Measurements from ENCODE around the gene MATK.

MATK gene

DNA sequence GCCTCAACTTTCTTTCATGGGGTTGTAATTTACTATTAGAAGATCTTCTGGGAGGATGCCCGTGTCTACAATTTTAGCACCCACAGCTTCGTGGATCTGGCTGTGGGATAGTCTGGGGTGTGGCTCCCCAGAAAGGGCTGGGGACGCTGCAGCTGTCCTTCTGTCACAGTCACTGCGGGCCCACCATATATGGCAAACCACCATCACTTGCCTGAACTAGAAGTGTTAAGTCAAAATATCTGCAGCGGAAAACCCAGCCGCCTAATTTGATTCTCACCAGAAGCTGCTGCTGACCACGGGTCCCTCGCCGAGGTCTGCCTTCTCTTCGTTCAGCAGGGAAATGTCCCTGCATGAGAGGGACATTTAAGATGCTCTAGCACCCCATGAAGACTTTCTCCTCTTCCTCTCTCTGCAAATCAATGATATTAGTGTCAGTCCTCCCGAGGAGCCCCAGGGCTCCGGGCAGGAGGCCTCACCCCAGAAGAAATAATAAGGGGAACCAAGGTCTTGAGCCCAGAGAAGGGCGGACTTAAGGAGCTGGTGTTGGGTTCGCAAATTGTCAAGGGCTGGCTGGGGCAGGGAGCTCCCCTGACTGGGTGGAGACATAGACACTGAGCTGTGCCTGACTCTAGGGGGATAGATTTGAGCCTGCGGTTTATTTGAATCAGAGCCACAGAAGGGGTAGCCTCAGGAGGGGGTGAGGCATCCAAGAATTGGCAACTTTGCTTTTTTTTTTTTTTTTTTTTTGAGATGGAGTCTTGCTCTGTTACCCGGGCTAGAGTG lies 3.0 kb upstream of the MATK start:
- no peak for DNase-seq (ENCODE audit: low spot score)

DNA sequence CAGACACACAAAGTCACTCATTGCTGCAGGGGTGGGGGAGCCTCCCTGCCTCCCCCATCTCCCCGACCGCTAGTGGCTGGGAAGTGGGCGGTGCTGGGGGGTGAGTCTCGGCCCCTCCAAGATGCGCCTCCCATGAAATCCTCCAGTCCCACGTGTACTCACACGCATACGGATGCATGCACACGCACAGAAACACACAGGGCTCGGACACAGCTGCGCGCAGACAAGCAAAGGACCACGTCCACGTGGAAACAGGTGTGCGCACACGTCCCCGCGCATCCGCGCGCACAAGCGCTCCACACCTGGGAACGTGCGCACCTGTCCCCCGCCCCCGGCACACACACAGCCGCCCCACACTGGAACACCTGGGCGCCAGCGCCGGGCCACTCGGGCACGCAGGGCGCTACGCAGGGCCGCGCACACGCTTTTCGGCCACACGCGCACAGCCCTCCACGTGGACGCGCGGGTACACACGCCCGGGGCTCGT lies 687 bp downstream of the MATK start:
- no peak for DNase-seq (ENCODE audit: low spot score)

DNA sequence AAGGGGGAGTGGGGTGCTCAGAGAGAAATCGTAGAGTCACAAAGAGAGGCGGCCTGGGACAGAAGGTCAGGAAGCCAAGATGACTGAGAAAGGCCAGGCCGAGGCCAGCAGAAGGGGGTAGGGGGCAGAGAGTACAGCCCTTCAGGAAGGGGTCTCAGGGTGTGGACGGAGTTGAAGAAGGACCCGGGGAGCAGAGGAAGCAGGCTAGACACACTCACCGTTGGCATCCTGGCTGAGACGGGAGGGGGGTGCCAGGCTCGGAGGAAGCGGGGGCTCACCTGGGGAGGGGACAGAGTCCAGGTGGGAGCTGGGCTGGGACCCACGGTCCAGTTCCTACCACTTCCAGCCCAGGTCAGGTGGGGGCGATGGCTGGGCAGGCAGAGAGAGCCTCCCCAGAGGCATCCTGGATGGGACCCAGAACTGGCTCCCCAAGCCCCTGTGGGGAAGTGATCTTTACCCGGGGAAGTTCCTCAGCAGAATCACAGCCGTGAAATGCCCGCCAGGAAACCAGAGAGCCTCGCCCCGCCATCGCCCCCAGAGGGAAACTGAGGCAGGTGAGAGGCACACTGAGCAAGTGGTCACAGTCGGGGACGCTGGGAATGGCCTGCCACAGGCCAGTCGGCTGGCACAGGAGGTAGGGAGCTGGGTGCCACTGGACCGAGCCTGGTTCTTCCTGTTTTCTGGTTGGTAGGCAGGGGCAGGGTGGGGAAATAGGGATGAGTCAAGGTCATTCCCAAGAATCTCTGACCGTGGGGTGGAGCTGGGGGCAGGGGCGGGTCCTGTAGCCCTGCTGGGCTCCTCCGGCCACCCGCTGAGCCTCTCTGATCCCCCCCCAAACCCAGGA lies 1.4 kb downstream of the MATK start:
- no peak for DNase-seq (ENCODE audit: low spot score)

DNA sequence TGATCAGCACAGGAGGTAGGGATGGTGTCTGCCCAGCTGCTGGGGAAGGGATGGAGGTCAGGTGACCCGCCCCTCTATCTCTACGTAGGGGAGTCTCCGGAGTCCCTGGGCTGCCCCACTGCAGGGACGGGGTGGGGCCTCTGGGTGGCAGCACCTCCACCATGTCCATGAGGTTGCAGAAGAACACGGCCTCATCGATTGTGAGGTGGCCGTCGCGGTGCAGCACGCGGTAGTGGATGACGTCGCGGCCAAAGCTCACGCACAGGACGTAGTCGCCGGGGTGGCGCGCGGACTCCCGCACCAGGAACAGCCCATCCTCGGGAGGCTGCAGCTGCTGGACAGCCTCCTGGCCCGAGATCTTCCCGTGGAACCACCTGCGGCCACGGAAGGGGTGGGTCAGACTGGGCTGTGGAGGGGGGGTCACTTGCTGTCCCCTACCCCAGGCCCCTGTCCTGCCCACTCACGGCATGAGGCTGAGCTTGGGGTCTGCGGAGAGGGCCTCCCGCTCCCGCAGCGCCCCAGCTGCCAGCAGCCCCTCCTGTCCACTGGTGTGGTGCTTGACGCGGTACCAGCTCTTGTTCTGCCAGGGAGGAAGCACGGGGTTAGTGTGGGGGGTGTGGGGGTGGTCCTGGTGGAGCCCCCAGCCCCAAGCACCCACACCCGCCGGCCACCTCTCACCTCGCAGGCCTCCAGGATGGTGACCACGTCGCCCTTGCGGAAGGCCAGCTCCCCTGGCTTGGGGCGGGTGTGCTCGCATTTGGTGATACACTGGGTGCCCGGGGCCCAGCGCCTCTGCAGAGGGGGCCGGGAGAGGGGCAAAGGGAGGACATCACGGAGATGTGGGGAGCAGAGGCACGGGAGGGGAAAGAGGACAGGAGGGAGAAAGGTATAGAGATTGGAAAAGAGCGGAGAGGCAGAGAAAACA lies 2.3 kb downstream of the MATK start:
- DNase-seq (ENCODE audit: low spot score): no peak

DNA sequence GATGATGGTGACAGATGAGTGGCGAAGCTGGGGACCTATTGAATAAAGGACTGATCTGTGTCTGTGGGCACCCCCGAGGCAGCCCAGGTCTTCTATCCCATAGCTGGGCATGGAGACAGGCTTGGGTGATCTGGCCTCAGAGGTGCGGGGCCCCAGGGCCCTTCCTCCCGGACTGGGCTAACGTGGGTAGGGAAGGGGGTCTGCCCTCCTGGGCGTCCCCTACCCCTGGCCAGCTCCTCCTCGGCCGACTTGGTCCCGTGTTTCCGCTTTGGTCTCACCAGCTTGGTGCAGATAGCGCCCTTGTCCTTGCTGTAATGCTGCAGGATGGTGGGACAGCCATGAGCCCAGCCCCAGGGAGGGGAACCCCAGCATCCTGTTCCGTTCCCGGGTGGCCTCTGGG lies 3.3 kb downstream of the MATK start:
- DNase-seq (ENCODE audit: low spot score): no peak

DNA sequence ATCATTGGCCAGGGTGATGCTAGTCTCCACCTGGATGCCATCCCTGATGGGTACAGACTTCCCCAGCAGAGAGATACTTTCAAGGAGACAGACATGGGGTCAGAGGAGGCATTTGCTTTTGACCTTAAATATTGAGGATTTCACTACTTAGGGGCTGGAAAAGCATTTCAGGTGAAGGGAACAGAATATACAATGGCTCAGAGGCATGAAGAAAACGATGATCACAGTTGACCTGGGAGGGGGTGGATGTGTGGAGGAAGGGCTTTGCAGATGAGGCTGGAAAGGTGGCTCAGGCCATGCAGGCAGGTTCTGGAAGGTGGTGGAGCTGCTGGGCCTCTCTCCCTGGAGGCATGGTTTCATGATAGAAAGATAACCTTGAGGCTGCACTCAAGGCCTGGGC lies 3.9 kb downstream of the MATK start:
- no peak for DNase-seq (ENCODE audit: low spot score)

DNA sequence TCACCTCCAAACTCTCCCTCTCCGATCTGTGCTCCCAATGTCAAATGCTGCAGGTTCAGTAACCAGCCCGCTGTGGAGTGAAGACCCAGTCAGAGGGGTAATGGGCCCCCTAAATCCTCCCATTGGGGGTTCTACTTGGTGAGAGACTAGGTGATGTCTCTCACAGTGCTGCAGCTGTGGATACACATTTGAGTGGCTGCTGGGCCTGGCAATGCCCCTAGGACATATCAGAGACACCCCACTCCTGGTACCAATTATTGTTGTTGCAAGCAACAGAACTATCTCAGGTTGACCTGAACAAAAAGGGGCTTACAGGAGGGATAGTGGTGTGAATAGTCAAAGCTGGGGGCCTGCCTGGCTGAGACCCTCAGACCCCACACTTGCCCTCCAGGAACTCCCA lies 4.6 kb downstream of the MATK start:
- no peak for DNase-seq (ENCODE audit: low spot score)

DNA sequence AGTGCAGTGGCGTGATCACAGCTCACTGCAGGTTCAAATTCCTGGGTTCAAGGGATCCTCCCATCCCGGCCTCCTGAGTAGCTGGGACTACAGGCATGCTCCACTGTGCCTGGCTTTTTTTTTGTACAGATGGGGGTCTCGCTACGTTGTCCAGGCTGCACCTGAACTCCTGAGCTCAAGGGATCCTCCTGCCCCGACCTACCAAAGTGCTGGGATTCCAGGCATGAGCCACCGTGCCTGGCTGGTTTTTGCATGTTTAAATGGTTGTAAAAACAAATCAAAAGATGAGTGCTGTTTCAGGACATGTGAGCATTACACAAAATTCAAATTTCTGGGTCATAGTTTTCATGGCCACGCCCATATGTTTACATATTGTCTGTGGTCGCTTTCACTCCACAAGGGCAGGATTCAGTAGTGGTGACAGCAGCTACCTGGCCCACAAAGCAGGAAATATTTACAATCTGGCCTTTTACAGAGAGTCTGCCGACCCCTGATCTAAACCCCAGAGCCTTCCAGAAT lies 5.3 kb downstream of the MATK start:
- no peak for DNase-seq (ENCODE audit: low spot score)

DNA sequence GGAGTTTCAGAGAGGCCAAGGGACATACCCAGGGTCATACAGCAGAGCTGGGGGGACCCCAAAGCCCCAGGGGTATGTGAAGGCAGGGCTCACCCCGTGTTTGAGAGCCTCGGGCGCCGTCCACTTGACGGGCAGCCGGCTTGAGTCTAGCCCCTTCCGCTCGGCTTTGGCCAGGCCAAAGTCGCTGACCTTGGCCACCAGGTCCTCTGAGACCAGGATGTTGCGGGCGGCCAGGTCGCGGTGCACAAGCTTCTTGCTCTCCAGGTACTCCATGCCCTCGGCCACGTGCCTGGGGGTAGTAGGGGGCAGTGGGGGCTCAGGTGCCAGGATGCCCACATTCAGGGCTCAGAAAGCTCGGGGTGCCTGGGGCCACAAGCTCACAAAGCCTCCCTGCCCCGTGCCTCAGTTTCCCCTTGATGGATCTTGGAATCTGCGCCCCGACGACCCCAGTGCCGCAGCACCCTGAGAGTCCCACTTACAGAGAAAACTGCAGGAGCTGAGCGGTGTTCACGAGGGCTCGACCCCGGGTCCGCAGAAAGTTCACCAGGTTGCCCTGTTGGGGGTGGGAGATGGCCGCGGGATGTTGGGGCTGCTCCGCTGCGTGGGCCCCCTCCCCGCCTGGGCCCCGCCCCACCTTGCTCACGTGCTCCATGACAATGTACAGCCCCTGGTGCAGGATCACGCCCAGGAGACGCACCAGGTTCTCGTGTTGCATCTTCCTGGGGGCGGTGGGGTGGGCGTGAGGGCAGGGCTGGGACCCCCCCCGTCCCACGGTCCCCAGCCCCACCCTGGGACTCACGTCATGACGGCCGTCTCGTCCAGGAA lies 7.1 kb downstream of the MATK start:
- no peak for DNase-seq (ENCODE audit: low spot score)

DNA sequence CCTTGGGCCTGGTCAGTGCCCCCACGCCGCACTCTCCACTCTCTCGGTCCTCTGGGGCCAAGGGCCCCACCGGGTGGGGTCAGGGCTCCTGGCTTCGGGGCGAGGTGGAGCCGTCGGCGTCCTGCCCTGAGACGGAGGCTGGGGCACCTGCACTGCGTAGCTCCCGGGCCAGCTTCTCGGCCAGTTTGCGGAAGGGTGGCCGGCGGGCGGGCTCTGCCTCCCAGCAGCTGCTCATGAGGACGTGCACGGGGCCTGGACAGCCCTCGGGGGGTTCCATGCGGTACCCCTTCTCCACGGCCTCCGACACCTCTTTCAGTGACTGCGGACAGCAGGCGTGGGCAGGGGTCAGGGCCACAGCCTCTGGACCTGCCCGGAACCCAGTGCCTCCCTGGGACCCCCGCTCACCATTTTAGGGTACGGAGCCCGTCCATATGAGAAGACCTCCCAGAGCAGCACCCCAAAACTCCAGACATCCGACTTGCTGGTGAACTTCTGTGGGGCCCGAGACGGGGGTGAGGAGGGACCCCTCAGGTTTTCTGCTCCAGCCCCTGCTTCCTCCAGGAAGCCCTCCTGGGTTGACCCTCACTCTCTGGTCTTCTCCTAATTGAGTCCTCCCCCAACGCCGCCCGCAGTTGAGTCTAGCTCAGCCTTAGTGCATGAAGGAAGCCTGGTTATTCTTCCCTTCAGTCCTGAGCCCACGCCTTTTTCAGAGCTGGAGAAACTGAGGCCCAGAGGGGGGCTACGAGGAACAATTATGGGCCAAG lies 7.9 kb downstream of the MATK start:
- no peak for DNase-seq (ENCODE audit: low spot score)

DNA sequence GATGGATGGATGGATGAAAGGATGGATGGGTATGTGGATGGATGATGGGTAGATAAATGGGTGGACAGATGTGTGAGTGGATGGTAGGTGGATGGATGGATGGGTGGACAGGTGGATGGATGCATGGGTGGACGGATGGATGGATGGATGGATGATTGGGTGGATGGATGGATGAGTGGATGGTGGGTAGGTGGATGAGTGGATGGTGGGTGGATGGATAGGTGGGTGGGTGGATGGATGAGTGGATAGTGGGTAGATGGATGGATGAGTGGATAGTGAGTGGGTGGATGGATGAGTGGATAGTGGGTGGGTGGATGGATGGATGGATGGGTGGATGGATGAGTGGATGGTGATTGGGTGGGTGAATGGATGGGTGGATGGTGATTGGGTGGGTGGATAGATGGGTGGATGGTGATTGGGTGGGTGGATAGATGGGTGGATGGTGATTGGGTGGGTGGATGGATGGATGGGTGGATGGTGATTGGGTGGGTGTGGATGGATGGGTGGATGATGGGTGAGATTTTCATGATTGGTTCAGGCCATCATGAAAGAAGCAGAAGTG lies 9.6 kb downstream of the MATK start:
- no peak for DNase-seq (ENCODE audit: low spot score)

DNA sequence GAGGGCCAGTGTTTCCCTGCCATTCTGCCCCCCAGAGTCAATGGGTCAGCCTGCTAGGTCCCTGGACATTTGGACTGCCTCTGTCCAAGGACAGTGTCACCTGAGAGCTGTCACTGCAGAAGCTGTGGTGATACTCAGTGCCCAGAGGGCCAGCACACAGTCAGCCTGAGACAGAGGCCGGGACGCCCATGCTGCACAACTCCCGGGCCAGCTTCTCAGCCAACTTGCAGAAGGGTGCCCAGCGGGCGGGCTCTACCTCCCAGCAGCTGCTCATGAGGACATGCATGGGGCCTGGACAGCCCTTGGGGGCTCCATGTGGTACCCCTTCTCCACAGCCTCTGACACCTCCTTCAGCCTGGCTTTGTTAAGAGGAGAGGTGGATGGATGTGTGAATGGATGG lies 10.3 kb downstream of the MATK start:
- no peak for DNase-seq (ENCODE audit: low spot score)

DNA sequence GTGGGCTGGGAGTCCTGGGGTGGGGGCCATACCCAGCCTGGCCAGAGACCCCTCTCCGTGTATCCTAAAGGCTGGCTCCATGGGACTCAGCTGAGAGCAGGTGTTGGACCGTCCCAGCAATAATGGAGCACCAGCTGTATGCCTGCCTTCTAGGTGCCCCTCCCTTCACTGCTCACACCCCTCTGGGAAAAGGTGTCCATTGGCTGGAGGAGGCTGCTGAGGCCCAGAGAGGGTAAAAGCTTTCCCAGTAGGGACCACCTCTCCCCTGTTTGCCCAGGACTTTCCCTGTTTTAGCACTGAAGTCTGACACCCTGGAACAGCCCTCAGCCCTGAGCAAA lies 10.8 kb downstream of the MATK start:
- no peak for DNase-seq (ENCODE audit: low spot score)

DNA sequence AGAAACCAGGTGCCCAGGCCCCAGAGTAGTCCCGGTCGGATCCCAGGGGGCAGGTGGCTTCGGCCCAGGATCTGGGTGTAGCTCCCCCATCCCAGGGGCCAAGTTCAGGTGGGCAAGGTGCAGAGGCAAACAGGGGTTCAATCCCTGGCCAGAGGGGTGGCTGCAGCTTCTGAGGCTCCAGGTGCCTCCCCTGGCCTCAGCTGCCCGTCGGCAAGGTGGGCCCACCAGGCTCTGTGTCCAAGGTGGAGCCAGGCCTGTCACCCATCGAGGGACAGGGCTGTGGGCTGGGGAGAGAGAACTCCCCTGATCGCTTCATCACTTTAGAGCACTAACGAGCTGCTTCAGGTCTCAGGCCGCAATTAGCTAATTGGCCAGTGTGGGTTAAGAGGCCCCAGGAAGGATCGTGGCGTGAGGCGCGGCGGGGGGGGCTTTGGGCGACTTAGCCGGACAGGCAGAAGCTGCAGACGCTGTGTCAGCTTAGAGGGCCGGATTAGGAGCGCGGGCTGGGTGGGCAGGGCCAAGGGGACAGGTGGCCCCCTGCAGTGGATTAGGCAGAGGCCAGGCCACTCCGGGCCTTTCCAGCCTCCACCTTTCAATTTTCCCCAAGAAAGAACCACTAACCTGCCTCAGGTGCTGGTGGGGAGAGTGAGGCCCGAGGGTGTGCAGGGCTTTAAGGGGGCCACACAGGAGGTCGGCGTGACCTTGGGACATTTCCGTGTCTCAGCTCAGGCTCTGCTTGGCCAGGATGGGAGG lies 11.4 kb downstream of the MATK start:
- no peak for DNase-seq (ENCODE audit: low spot score)

DNA sequence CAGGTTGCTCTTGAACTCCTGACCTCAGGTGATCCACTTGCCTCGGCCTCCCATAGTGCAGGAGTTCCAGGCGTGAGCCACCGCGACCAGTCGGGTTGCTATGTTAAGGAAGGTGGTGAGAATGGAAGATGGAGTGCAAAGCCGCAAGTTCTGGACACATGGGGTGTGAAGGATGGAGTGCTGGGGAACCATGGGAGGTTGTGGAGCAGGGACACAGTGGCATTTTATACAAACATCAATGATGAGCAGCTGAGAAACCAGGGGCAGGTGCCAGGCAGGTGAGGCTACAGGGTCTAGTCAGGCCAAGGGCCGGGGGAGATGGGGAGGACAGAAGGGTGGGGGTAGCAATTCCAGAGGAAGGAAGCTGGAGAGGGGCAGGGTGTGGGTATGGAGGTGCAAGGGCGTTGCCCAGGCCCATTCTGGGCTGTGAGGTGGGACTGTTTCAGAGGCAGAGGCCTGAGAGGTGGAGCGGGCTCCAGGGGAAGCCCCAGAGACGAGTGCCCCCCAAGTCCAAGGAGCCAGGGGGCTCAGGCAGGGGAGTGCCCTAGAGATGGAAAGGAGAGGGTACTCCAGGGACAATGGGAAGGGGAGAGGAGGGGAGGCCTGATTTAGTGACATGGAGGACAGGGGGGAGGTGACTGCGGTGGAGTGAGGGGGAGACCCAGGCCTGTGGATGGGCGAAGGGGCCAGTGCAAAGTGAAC lies 12.2 kb downstream of the MATK start:
- no peak for DNase-seq (ENCODE audit: low spot score)

DNA sequence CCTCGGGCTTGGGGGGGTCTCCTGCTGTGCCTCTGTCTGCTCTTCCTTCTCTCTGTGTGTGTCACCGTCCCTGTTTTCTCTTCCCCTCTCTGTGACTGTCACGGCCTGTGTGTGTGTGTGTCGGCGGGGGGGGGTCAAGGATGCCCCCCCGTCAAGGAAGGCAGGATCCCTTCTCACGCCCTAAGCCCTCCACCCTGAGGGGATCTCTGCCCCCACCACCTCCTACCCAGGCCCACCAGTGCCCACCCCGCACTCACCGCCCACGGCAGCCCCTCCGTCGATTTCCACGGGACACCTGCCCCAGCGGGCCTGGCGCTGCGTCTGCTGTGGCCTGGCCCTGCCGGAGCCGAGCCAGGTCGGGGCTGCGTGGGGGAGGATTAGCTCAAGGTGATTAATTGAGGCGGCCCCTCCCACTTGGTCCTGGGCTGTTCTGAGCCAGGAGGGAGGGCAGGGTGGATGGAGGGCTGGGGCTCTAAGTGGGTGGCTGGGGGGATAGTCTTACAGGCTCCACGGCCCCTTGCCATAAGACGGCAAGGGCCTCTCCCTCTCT lies 14.2 kb downstream of the MATK start, which contains the start of gene RAX2:
Gene RAX2, minus strand, starts transcription at position 323 of the 550 bp plus-strand sequence. CDS start 486 bp downstream, outside the sequence.
- no peak for DNase-seq (ENCODE audit: low spot score)

DNA sequence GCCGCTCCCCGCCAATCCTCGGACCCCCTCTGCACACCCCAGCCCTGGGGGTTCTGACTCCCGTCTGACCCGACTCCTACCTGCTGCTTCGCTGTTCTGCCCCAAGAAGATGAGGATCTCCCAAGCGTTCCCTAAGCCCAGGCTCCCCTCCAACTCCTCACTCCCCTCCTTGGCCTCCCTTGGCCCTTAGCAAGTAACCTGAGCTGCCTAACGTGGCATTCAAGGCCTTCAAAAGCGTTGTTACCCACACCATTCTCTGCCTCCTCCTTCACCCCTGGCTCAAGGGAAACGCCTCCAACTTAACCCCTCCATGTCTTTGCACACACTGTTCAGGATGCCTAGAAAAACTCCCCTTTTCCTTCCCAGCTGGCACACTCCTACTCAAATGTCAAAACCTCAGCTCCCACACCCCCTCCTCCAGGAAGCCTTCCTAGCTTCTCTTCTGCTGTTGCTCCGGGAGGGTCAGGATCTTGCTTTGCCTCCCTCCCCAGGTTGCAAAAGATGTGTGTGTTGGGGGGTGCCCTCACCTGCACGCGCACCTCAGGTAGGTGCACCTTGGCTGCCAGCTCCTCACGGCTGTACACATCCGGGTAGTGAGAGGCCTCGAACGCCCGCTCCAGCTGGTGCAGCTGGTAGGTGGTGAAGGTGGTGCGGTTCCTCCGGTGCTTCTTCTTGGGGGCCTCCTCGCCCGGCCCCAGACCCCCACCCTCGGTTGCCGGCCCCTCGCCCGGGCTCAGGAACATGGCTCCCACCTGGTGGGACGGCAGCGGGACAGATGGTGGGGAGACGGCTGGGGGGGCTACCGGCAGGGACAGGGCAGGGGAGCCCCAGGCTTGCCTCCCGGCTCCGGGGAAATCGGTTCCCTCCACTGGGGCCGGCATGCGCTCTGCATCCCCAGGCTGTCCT lies 14.9 kb downstream of the MATK start:
- DNase-seq (ENCODE audit: low spot score): no peak
